ENCODE data around the gene SSTR5. TPM values are rescaled to one million over a fixed set of nuclear protein-coding genes. Genes with fewer than 3 reads are reported as not detected.
"Not testable (repeated sequence)": the region's sequence is repeated elsewhere in the genome, so short reads cannot be mapped to it uniquely, and the experiment has no call there.

Gene SSTR5
- not detected in 2 replicates for total RNA-seq

DNA sequence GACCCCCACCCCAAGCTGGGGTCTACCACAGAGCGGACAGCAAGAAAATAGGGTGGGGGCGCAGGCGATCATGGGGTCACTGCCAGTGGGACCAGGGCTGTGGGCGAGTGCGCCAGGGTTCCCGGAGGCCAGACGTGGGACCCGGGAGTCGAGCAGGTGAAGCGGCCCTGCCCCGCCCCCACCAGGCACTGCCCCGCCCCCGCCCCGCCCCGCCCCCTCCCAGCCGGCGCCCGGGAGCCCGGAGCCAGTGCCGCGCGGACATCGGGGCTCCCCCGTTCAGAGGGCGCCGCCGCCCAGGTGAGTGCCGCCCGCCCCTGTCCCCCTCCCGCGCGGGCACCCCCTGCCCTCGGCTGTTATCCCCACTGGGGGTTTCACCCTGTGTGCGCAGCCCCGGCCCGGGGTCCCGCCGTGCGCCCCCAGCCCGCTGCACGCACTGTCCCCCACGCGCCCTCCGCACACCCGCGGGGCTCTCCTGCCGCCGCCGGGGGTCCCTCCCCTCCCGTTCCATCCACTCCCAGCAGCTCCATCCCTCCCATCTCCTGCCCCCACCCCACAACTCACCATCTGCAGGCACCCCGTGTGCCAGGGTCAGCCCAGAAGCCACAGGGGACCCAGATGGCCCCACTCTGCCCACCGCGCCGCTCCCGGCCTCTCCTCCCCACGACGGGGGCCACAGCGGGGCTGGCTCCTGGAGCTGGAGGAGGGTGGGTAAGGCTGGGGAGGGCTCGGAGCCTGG, at the start of gene SSTR5:
Gene SSTR5 (plus strand): TSS at position 222 of the 736 bp plus-strand sequence. CDS start 6,122 bp downstream, outside the sequence.
- no peaks in the 10 kb centered on the region for H3K4me1 Mint-ChIP-seq (ENCODE audit: low read depth)

DNA sequence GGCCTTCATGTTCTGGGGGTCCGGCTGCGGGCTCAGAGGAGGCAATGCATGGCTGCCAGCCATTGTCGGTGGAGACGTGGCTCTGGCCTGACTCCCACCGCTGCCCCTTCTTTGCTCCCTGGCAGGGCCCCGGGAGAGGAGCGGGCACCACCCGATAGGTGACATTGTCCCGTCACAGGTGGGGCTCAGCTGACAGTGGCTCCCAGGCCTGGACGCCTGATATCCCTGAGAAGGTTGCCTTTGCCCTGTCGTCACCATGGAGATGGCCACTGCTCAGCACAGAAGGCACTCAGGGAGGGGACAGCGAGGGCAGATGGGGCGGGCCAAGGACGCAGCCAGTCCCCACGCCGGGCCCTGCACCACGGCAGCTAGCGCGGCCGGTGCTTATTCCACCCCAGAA, 48.4 kb upstream of the SSTR5 start:
- no peaks in the 10 kb centered on the region for H3K36me3 Mint-ChIP-seq (ENCODE audit: low read depth)
- intact Hi-C loops (cut with micrococcal nuclease), result no loop called here
- H3K4me1 Mint-ChIP-seq (ENCODE audit: low read depth), result no peaks in the 10 kb centered on the region
- H3K4me3 Mint-ChIP-seq (ENCODE audit: low read depth), result no peak overlapping the region
- H3K27ac Mint-ChIP-seq, result no peak overlapping the region
- no peaks in the 10 kb centered on the region for H3K27me3 Mint-ChIP-seq (ENCODE audit: low read depth)
- no peak for DNase-seq (ENCODE audit: low spot score)
- no peaks in the 10 kb centered on the region for H3K9me3 Mint-ChIP-seq

More for the DNA sequence above, at the start of gene SSTR5:
- H3K36me3 Mint-ChIP-seq (ENCODE audit: low read depth), result no peaks in the 10 kb centered on the region
- peaks cover 6% of the 10 kb centered on the region for H3K27me3 Mint-ChIP-seq (ENCODE audit: low read depth)
- intact Hi-C loops (cut with micrococcal nuclease), result no loop called here
- no peak within 1 kb of the TSS for H3K27ac Mint-ChIP-seq
- no peak within 1 kb of the TSS for H3K4me3 Mint-ChIP-seq (ENCODE audit: low read depth)
- DNase-seq (ENCODE audit: low spot score), result no peak
- H3K9me3 Mint-ChIP-seq, result no peaks in the 10 kb centered on the region

DNA sequence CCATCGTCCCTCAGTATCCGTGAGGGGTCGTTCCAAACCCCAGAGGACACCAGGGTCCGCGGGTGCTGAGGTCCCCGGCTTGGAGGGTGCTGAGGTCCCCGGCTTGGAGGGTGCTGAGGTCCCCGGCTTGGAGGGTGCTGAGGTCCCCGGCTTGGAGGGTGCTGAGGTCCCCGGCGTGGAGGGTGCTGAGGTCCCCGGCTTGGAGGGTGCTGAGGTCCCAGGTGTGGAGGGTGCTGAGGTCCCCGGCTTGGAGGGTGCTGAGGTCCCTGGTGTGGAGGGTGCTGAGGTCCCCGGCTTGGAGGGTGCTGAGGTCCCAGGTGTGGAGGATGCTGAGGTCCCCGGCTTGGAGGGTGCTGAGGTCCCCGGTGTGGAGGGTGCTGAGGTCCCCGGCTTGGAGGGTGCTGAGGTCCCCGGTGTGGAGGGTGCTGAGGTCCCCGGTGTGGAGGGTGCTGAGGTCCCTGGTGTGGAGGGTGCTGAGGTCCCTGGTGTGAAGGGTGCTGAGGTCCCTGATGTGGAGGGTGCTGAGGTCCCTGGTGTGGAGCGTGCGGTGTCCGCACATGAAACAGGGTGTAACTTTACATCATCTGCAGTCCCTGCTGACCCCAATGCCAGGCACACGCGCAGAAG, 47.3 kb upstream of the SSTR5 start:
- H3K4me1 Mint-ChIP-seq (ENCODE audit: low read depth), result not testable (repeated sequence)

DNA sequence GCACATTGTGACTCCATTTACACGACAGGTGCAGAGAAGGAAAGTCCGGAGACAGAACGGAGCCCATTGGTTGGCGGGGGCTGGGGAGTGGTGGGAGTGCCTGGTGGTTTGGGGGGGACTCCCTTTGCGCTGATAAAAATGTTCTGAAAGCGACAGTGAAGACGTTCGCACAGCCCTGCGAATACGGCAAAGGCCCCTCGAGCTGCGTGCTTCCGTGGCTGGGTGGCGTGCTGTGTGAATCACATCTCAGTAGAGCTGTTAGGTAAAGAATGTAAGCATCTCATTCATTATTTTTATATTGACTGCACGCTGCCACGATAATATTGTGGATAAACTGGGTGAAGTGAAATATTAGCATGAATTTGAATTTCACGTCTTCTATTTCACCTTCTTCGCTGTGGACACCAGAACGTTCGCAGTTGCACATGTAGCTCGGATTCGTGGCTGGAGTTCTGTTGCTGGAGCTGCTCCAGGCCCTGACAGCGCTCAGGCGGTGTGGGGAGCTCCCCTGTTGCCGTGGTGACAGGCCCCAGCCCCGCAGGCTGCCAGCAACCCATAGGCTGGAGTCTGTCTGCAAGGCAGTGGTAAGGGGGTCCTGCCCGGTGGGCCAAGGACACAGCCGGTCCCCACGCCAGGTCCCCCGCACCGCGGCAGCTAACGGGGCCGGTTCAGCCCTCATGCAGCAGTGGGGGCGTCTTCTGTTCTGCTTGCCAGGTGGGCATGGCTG, 46.3 kb upstream of the SSTR5 start:
- H3K9me3 Mint-ChIP-seq, result no peaks in the 10 kb centered on the region
- DNase-seq (ENCODE audit: low spot score), result no peak
- no peaks in the 10 kb centered on the region for H3K36me3 Mint-ChIP-seq (ENCODE audit: low read depth)
- H3K27me3 Mint-ChIP-seq (ENCODE audit: low read depth), result peaks cover 3% of the 10 kb centered on the region
- no peak overlapping the region for H3K4me3 Mint-ChIP-seq (ENCODE audit: low read depth)
- intact Hi-C loops (cut with micrococcal nuclease), result no loop called here
- no peaks in the 10 kb centered on the region for H3K4me1 Mint-ChIP-seq (ENCODE audit: low read depth)
- H3K27ac Mint-ChIP-seq, result no peak overlapping the region

More for the DNA sequence above, 47.3 kb upstream of the SSTR5 start:
- intact Hi-C loops (cut with micrococcal nuclease); DNase-seq (ENCODE audit: low spot score); H3K4me3 Mint-ChIP-seq (ENCODE audit: low read depth); H3K27me3 Mint-ChIP-seq (ENCODE audit: low read depth); H3K36me3 Mint-ChIP-seq (ENCODE audit: low read depth); H3K27ac Mint-ChIP-seq; H3K9me3 Mint-ChIP-seq: not testable (repeated sequence)

DNA sequence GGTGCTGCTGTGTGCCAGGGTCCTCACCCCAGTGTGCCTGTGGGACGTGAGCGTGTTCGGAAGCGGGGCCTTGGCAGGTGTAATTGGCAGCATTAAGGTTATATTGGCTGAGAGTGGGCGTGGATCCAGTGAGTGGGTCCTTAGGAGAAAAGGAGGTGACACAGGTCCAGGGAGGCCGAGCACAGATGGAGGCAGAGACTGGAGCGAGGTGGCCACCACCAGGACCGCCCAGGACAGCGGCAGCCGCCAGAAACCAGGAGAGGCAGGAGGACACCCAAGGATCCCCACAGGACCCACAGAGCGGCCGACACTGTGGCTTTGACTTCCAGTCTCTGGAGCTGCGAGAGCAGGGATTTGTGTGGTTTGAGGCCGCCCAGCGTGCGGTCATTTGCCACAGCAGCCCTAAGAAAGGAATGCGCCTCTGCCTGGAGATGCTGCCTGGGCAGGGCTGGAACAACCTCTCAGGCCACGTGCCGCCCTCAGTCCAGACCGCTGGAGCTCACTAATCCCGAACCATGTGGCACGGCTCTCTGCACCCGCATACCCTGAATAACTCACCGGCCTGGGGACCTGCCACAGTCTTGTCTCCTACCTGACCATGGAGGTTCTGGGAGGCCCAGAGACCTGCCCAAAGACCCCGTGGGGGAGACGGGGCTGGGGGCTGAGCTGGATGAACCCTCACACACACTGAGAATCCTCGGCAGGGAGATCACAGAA, 45.6 kb upstream of the SSTR5 start:
- H3K4me3 Mint-ChIP-seq (ENCODE audit: low read depth), result no peak overlapping the region
- H3K9me3 Mint-ChIP-seq, result no peaks in the 10 kb centered on the region
- H3K27ac Mint-ChIP-seq, result no peak overlapping the region
- intact Hi-C loops (cut with micrococcal nuclease), result no loop called here
- H3K27me3 Mint-ChIP-seq (ENCODE audit: low read depth), result peaks cover 3% of the 10 kb centered on the region
- no peaks in the 10 kb centered on the region for H3K36me3 Mint-ChIP-seq (ENCODE audit: low read depth)
- DNase-seq (ENCODE audit: low spot score), result no peak
- H3K4me1 Mint-ChIP-seq (ENCODE audit: low read depth), result no peaks in the 10 kb centered on the region

DNA sequence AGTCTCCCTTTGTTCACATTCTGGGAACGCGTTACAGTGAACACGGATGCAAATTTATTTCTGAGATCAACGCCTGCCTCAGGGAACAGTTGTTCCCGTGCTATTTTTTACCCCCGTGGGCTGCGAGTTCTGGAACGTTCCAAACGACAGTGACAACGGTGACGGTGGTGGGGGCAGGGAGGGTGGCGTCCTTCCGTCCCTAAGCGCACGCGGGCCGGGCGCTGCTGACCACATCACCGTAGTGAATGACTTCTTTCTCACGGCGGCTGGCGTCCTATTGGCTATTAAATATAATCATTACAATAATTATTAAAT, 45.1 kb upstream of the SSTR5 start:
- no peak overlapping the region for H3K27ac Mint-ChIP-seq
- intact Hi-C loops (cut with micrococcal nuclease), result no loop called here

DNA sequence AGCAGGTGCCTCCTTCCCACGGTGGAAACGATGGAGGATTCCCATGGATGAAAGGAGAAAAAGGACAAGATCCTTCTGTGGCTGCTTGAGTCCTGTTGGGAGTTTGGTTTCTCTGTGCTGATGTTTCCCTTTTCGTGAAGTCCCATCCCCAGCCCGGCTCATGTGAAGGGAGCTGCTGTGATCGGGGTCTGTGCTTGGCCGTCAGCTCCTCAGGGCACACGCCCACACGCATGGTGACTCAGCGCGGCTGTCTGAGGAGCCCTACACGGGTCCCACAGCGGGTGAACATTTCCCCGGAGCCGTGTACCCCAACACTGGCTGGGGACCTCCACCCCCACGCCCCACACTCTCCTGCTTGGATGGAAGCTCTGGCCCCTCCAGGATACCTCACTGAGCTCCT, 44.5 kb upstream of the SSTR5 start:
- no peak for DNase-seq (ENCODE audit: low spot score)
- Mint-ChIP-seq H3K27ac (no peak overlapping the region), H3K4me3 (ENCODE audit: low read depth) (no peak overlapping the region), H3K4me1 (ENCODE audit: low read depth) (no peaks in the 10 kb centered on the region), H3K9me3 (no peaks in the 10 kb centered on the region), H3K36me3 (ENCODE audit: low read depth) (no peaks in the 10 kb centered on the region), H3K27me3 (ENCODE audit: low read depth) (peaks cover 3% of the 10 kb centered on the region)
- intact Hi-C loops (cut with micrococcal nuclease), result no loop called here

More for the DNA sequence above, 45.1 kb upstream of the SSTR5 start:
- H3K4me3 Mint-ChIP-seq (ENCODE audit: low read depth), result no peak overlapping the region
- no peaks in the 10 kb centered on the region for H3K9me3 Mint-ChIP-seq
- no peaks in the 10 kb centered on the region for H3K36me3 Mint-ChIP-seq (ENCODE audit: low read depth)
- peaks cover 3% of the 10 kb centered on the region for H3K27me3 Mint-ChIP-seq (ENCODE audit: low read depth)
- H3K4me1 Mint-ChIP-seq (ENCODE audit: low read depth), result no peaks in the 10 kb centered on the region
- no peak for DNase-seq (ENCODE audit: low spot score)

DNA sequence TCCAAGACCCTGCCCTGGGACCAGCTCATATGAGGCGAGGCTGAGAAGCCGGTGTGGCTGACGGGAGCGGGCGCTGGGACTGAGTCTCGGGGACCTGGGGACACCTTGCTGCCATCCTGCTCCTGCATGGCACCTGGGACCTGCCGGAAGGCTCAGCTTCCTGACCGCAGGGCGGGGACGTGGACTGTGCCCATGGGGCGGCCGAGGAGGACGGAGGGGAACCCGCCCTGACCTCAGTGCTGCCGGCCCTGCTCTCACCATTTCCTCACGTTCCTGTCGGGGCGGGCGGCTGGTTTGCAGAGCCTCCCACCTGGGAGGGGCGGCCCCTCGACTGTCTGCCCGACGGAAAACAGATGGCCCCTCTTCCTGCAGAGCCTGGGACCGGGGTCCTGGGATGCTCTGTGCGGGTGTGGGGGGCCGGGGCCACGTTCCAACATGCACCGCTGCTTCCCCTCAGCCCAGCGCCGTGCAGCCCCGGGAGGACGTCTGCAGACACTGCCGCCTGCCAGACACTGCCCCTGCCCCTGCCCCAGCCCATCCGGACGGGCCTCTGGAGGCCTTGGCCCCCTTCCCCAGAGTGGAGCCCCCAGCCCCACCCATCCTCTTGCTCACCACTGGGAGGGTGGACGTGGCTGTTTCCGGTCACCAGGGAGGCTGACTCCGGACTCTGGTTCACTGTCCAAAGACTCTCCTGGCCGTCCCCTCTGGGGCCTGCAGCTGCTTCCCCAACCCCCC, 43.9 kb upstream of the SSTR5 start:
- H3K4me1 Mint-ChIP-seq (ENCODE audit: low read depth), result no peaks in the 10 kb centered on the region
- no peaks in the 10 kb centered on the region for H3K9me3 Mint-ChIP-seq
- H3K27me3 Mint-ChIP-seq (ENCODE audit: low read depth), result peaks cover 3% of the 10 kb centered on the region
- H3K27ac Mint-ChIP-seq, result no peak overlapping the region
- intact Hi-C loops (cut with micrococcal nuclease), result no loop called here
- DNase-seq (ENCODE audit: low spot score), result no peak
- H3K36me3 Mint-ChIP-seq (ENCODE audit: low read depth), result no peaks in the 10 kb centered on the region
- H3K4me3 Mint-ChIP-seq (ENCODE audit: low read depth), result no peak overlapping the region

DNA sequence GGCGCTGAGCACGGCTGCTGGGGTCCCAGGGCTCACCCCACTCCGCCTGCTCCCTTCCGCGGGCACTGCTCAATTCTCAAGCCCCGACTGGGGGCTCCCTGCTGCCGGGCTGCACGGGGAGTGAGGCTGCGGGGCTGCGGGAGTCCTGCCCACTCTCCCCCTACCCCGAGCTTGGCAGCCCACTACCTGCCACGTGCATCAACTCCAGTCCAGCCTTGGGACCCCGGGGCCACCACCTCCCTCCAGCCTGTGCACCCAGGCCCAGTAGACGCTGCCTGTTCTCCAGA, 43.3 kb upstream of the SSTR5 start:
- no peaks in the 10 kb centered on the region for H3K36me3 Mint-ChIP-seq (ENCODE audit: low read depth)
- intact Hi-C loops (cut with micrococcal nuclease), result no loop called here
- H3K27me3 Mint-ChIP-seq (ENCODE audit: low read depth), result peaks cover 3% of the 10 kb centered on the region
- H3K4me1 Mint-ChIP-seq (ENCODE audit: low read depth), result no peaks in the 10 kb centered on the region
- no peaks in the 10 kb centered on the region for H3K9me3 Mint-ChIP-seq
- H3K4me3 Mint-ChIP-seq (ENCODE audit: low read depth), result no peak overlapping the region
- no peak overlapping the region for H3K27ac Mint-ChIP-seq
- DNase-seq (ENCODE audit: low spot score), result no peak

DNA sequence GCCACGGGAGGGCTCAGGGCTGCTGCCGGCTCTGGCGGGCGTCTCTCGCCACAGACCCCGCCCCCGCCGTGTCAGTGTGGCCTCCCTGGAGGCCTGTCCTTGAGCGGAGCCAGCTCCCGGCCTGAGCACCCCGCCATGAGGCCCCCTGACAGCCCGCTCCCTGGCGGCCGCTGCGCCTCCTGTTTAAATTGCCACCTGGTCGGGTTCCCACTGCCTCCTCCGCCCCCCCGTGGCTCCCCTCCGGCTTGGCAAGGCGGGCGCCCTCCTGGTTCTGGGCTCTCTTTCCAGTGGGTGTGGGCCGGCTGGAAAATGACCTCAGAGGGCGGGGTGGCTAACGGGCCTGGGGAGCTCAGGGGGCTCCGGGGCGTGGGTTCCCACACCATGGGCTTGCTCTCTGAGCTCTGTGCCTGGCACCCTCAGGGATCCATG, 42.1 kb upstream of the SSTR5 start:
- intact Hi-C loops (cut with micrococcal nuclease), result no loop called here
- H3K36me3 Mint-ChIP-seq (ENCODE audit: low read depth), result no peaks in the 10 kb centered on the region

DNA sequence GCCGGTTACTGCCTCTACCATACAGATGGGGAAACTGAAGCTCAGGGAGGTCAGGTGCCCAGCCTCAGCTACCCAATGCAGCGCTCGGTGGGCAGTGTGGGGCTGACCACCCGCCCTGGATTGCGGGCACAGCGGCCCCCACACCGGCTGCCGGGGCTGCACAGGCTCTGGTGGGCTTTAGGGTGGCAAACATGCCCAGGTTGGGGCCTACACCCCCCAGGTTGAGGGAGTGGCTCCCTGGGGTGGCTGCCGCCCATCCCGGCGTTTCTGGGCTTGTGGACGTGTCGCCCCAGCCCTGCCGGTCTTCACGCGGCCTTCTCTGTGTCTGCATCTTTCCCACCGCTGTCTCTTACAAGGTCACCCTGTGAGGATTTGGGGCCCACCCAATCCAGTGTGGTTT, 40.9 kb upstream of the SSTR5 start:
- Mint-ChIP-seq H3K27ac (no peak overlapping the region), H3K36me3 (ENCODE audit: low read depth) (no peaks in the 10 kb centered on the region), H3K27me3 (ENCODE audit: low read depth) (peaks cover 3% of the 10 kb centered on the region), H3K4me3 (ENCODE audit: low read depth) (no peak overlapping the region), H3K4me1 (ENCODE audit: low read depth) (no peaks in the 10 kb centered on the region), H3K9me3 (no peaks in the 10 kb centered on the region)
- intact Hi-C loops (cut with micrococcal nuclease), result no loop called here
- no peak for DNase-seq (ENCODE audit: low spot score)

More for the DNA sequence above, 42.1 kb upstream of the SSTR5 start:
- no peaks in the 10 kb centered on the region for H3K4me1 Mint-ChIP-seq (ENCODE audit: low read depth)
- peaks cover 3% of the 10 kb centered on the region for H3K27me3 Mint-ChIP-seq (ENCODE audit: low read depth)
- DNase-seq (ENCODE audit: low spot score), result no peak
- no peak overlapping the region for H3K4me3 Mint-ChIP-seq (ENCODE audit: low read depth)
- H3K27ac Mint-ChIP-seq, result no peak overlapping the region
- no peaks in the 10 kb centered on the region for H3K9me3 Mint-ChIP-seq

DNA sequence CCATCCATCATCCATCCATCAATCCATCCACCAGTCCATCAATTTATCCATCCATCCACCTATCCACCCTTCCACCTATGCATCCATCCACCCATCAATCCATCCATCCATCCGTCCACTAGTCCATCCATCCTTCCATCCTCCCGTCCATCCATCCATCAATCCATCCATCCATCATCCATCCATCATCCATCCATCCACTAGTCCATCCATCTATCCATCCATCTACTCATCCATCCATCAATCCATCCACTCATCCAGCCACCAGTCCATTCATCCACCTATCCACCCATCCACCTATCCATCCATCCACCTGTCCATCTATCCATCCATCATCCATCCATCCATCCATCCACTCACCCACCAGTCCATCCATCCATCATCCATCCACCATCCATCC, 39.9 kb upstream of the SSTR5 start:
- no peaks in the 10 kb centered on the region for H3K9me3 Mint-ChIP-seq
- intact Hi-C loops (cut with micrococcal nuclease), result no loop called here
- peaks cover 3% of the 10 kb centered on the region for H3K27me3 Mint-ChIP-seq (ENCODE audit: low read depth)
- no peak overlapping the region for H3K4me3 Mint-ChIP-seq (ENCODE audit: low read depth)
- H3K27ac Mint-ChIP-seq, result no peak overlapping the region
- H3K4me1 Mint-ChIP-seq (ENCODE audit: low read depth), result no peaks in the 10 kb centered on the region
- DNase-seq (ENCODE audit: low spot score), result no peak
- H3K36me3 Mint-ChIP-seq (ENCODE audit: low read depth), result no peaks in the 10 kb centered on the region

All from activated T-helper 2 cell treated with anti-CD3 and anti-CD28 coated beads, Interferon-gamma antibody, Interleukin-2, Interleukin-4, amounts not matched to agents 10 μg/mL and 5 μg/mL and 100 μg/mL, durations not matched to agents 14 hours and 24 hours and 36 hours (primary cell).